ENCODE data around the gene LONP2. TPM values are rescaled to one million over a fixed set of nuclear protein-coding genes. Genes with fewer than 3 reads are reported as not detected.
A peak's percentile ranks its signal among the peaks of the same experiment; 100 is the strongest.

The LONP2 gene
- total and polyA plus RNA-seq, 10 of the 15 experiments (the other 5 are each of a cell fraction or from before 2014, with no cell fraction given), result 8.3 to 48.0 (median 34.8) TPM

DNA sequence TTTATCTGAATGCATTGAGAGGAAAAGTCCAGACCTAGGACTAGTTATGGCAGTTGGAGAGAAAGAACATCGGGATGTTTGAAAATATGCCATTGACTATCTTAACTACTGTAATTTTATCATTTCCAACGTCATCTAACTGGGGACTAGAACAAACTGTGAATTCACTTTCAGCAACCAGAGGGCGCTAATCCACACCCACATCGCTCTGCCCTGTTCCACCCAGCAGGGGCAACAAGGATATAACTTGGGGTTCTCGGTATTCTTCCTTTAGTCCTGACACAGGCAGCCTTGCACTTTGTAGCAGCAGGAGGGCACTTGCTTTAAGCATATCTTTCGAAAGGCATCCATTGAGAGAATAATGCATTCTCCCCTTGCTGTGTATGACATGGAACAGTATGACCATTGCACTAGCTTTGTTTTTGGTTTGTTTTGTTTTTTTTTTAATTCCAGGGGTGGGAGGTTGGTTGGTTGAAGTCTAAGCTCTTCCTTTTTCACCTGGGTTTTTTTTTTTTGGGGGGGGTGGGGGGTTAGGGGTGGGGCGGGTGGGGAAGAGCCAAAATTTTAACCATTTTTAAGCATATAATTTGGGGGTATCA is 109.6 kb downstream of the LONP2 start:
- FAIRE-seq (peak; percentile 74), DNase-seq (ENCODE audit: low read depth, low spot score) (peak; percentile 37)
- TF ChIP-seq FOXK2 (IDR thresholded peaks at IDR 0.05) (no peak), BHLHE40 (IDR thresholded peaks at IDR 0.05; ENCODE audit: borderline replicate concordance in 1 of 2, low read depth in 2 of 2, low read length in 1 of 2) (no peak), HCFC1 (IDR thresholded peaks at IDR 0.05; ENCODE audit: low read length) (no peak), ATF7 (IDR thresholded peaks at IDR 0.05; ENCODE audit: low read depth) (no peak), MEF2B (IDR thresholded peaks at IDR 0.05; ENCODE audit: partially characterized antibody, poor library complexity, severe bottlenecking) (no peak), SMARCA5 (IDR thresholded peaks at IDR 0.05) (peak; percentile 59; the same call in 1 of the 2 replicates), CREB1 (IDR thresholded peaks at IDR 0.05; ENCODE audit: low read depth) (0 out of 2 replicates have a peak, but pooled peaks have one; percentile 21), EZH2 (IDR thresholded peaks at IDR 0.05; ENCODE audit: borderline replicate concordance, control insufficient read depth, low read depth, low read length) (no peak), YY1 (IDR thresholded peaks at IDR 0.05; ENCODE audit: low read depth, low read length) (0 out of 2 replicates have a peak, but pooled peaks have one; percentile 48), CREM (IDR thresholded peaks at IDR 0.05; ENCODE audit: low read depth) (0 out of 2 replicates have a peak, but pooled peaks have one; percentile 28)
- TF ChIP-seq, protein P1, sequence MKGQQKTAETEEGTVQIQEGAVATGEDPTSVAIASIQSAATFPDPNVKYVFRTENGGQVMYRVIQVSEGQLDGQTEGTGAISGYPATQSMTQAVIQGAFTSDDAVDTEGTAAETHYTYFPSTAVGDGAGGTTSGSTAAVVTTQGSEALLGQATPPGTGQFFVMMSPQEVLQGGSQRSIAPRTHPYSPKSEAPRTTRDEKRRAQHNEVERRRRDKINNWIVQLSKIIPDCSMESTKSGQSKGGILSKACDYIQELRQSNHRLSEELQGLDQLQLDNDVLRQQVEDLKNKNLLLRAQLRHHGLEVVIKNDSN (IDR thresholded peaks at IDR 0.05; ENCODE audit: borderline replicate concordance, extremely low read length, insufficient read depth, low read depth, low read length), result no peak
- TF ChIP-seq, protein P2, sequence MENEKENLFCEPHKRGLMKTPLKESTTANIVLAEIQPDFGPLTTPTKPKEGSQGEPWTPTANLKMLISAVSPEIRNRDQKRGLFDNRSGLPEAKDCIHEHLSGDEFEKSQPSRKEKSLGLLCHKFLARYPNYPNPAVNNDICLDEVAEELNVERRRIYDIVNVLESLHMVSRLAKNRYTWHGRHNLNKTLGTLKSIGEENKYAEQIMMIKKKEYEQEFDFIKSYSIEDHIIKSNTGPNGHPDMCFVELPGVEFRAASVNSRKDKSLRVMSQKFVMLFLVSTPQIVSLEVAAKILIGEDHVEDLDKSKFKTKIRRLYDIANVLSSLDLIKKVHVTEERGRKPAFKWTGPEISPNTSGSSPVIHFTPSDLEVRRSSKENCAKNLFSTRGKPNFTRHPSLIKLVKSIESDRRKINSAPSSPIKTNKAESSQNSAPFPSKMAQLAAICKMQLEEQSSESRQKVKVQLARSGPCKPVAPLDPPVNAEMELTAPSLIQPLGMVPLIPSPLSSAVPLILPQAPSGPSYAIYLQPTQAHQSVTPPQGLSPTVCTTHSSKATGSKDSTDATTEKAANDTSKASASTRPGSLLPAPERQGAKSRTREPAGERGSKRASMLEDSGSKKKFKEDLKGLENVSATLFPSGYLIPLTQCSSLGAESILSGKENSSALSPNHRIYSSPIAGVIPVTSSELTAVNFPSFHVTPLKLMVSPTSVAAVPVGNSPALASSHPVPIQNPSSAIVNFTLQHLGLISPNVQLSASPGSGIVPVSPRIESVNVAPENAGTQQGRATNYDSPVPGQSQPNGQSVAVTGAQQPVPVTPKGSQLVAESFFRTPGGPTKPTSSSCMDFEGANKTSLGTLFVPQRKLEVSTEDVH (IDR thresholded peaks at IDR 0.05; ENCODE audit: low read depth, partially characterized antibody), result no peak
- TF ChIP-seq, protein P3, sequence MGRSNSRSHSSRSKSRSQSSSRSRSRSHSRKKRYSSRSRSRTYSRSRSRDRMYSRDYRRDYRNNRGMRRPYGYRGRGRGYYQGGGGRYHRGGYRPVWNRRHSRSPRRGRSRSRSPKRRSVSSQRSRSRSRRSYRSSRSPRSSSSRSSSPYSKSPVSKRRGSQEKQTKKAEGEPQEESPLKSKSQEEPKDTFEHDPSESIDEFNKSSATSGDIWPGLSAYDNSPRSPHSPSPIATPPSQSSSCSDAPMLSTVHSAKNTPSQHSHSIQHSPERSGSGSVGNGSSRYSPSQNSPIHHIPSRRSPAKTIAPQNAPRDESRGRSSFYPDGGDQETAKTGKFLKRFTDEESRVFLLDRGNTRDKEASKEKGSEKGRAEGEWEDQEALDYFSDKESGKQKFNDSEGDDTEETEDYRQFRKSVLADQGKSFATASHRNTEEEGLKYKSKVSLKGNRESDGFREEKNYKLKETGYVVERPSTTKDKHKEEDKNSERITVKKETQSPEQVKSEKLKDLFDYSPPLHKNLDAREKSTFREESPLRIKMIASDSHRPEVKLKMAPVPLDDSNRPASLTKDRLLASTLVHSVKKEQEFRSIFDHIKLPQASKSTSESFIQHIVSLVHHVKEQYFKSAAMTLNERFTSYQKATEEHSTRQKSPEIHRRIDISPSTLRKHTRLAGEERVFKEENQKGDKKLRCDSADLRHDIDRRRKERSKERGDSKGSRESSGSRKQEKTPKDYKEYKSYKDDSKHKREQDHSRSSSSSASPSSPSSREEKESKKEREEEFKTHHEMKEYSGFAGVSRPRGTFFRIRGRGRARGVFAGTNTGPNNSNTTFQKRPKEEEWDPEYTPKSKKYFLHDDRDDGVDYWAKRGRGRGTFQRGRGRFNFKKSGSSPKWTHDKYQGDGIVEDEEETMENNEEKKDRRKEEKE (IDR thresholded peaks at IDR 0.05), result no peak
- TF ChIP-seq, protein P4, sequence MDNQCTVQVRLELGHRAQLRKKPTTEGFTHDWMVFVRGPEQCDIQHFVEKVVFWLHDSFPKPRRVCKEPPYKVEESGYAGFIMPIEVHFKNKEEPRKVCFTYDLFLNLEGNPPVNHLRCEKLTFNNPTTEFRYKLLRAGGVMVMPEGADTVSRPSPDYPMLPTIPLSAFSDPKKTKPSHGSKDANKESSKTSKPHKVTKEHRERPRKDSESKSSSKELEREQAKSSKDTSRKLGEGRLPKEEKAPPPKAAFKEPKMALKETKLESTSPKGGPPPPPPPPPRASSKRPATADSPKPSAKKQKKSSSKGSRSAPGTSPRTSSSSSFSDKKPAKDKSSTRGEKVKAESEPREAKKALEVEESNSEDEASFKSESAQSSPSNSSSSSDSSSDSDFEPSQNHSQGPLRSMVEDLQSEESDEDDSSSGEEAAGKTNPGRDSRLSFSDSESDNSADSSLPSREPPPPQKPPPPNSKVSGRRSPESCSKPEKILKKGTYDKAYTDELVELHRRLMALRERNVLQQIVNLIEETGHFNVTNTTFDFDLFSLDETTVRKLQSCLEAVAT (IDR thresholded peaks at IDR 0.05), result peak; percentile 97

More for the DNA sequence above, 109.6 kb downstream of the LONP2 start:
- H3K79me2 ChIP-seq (ENCODE audit: control insufficient read depth, insufficient read depth, low read length), result peaks cover 13% of the 10 kb centered on the region
- no peak overlapping the region for H3K9ac ChIP-seq (ENCODE audit: control insufficient read depth, insufficient read depth, low read length)
- in situ Hi-C loops (cut with MboI), result loop anchor here (5.0 kb wide), 2 partner anchors 174 to 274 kb away; no protein-coding TSS in a partner anchor
- SMC1A ChIA-PET (ENCODE audit: uncharacterized antibody, unreplicated experiment), result interaction anchor here (0.5 to 9.4 kb wide), 22 partner anchors 8 to 277 kb away, joined by 3 to 89 read pairs (median 4); partner anchors contain the start of gene SIAH1
- H3K4me1 ChIP-seq (ENCODE audit: control insufficient read depth, insufficient read depth, low read length), result peaks cover 5% of the 10 kb centered on the region
- no peak overlapping the region for H3K4me2 ChIP-seq (ENCODE audit: control insufficient read depth, insufficient read depth)
- peak; percentile 94 for ATAC-seq
- intact Hi-C loops (cut with micrococcal nuclease; ENCODE audit: unreplicated experiment), result loop anchor here (1.0 kb wide), 4 partner anchors 173 to 277 kb away; no protein-coding TSS in a partner anchor
- no peaks in the 10 kb centered on the region for H3K27me3 ChIP-seq (replicated peaks in 1 of 2; ENCODE audit: control insufficient read depth in 2 of 2, insufficient read depth in 2 of 2, low read length in 1 of 2)
- peaks cover 10 to 26% of the 10 kb centered on the region in 2 experiments for H3K36me3 ChIP-seq (ENCODE audit: control insufficient read depth in 2 of 2, insufficient read depth in 2 of 2, low read length in 1 of 2)
- no peak overlapping the region for H3K27ac ChIP-seq (ENCODE audit: control insufficient read depth, insufficient read depth)
- RAD21 ChIA-PET (ENCODE audit: unreplicated experiment), result interaction anchor here (0.7 to 6.4 kb wide), 14 partner anchors 14 to 276 kb away, joined by 3 to 77 read pairs (median 4); no protein-coding TSS in a partner anchor
- H3K4me3 ChIP-seq, result no peak overlapping the region
- POLR2A ChIA-PET, result interaction anchor here (0.6 to 4.1 kb wide), 5 partner anchors 69 to 270 kb away, joined by 3 to 17 read pairs (median 5); no protein-coding TSS in a partner anchor
- no TSS peak for BruUV-seq (replicated peaks)
- 14% methylated on average over 7 of the region's 7 CpGs for WGBS (ENCODE audit: insufficient coverage, insufficient replicate concordance, low lambda C conversion rate, missing lambda C conversion rate)
- H2AFZ ChIP-seq (ENCODE audit: control insufficient read depth, low read depth, low read length), result no peak overlapping the region
- H3K9me3 ChIP-seq (replicated peaks; ENCODE audit: control insufficient read depth, insufficient read depth, low read length), result no peaks in the 10 kb centered on the region; the same call in 2 of the 3 replicates
- H4K20me1 ChIP-seq (ENCODE audit: control insufficient read depth, insufficient read depth), result no peaks in the 10 kb centered on the region
- CTCF ChIA-PET, result interaction anchor here (0.7 to 6.3 kb wide), 19 partner anchors 9 to 276 kb away, joined by 3 to 97 read pairs (median 4); no protein-coding TSS in a partner anchor
